Measurements from ENCODE around the gene TNFRSF14. TPM values are rescaled to one million over a fixed set of nuclear protein-coding genes. Genes with fewer than 3 reads are reported as not detected.

Gene TNFRSF14
- total RNA-seq, 1 donor from 2014 or later = 141 TPM

DNA sequence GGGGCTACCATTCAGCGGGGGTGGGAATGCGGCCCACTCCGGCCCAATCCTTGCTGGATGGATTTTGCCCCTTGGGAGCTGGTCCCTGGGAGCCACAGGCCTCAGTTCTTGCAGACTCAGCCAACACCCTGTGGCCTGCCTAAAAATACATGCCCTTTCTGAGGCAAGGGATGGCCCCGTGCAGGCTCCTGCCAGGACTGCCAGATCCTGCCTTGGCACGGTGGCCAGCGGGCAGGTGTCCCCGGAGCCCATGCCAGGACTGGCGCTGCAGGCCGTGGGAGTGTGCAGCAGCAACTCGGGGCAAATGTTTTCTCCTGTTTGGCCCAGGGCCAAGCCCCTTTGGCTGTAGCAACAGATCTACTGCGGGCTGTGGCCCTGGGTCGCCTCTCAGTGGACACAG lies 28.2 kb upstream of the TNFRSF14 start:
- TF ChIP-seq, protein P1, sequence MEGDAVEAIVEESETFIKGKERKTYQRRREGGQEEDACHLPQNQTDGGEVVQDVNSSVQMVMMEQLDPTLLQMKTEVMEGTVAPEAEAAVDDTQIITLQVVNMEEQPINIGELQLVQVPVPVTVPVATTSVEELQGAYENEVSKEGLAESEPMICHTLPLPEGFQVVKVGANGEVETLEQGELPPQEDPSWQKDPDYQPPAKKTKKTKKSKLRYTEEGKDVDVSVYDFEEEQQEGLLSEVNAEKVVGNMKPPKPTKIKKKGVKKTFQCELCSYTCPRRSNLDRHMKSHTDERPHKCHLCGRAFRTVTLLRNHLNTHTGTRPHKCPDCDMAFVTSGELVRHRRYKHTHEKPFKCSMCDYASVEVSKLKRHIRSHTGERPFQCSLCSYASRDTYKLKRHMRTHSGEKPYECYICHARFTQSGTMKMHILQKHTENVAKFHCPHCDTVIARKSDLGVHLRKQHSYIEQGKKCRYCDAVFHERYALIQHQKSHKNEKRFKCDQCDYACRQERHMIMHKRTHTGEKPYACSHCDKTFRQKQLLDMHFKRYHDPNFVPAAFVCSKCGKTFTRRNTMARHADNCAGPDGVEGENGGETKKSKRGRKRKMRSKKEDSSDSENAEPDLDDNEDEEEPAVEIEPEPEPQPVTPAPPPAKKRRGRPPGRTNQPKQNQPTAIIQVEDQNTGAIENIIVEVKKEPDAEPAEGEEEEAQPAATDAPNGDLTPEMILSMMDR (IDR thresholded peaks at IDR 0.05) = no peak
- intact Hi-C loops (cut with DNase I) = loop anchor here (1.0 to 5.0 kb wide), 2 partner anchors 116 to 336 kb away; partner anchors contain the start of genes FAAP20 and PEX10
- Histone ChIP-seq H3K4me1 (peaks cover 37 to 64% of the 10 kb centered on the region in 2 donors), H3K4me3 (no peak overlapping the region), H3K36me3 (no peaks in the 10 kb centered on the region), H3K9me3 (no peaks in the 10 kb centered on the region), H3K27ac (peak overlapping the region; percentile 20 to 46), H3K27me3 (no peaks in the 10 kb centered on the region)
- DNase-seq (ENCODE audit: low spot score in 2 of 2) = peak in 1 of 2 donors; percentile 77

DNA sequence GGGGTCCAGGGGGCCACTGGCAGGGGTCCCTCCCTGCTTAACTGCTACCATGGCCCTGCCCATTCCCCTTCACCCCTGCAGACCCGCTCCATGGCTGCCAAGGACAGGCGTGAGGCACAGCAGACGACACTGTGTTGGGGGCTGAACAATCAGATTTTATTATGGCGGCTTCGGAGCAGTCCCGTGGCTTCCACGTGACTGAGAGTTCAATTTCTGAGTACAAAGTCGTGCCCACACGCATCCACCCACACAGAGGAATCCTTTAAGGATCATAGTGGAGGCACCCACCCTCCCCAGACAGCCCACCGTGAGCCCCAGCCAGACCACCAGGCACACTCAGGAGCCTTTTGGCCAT lies 27.6 kb upstream of the TNFRSF14 start:
- H3K27ac ChIP-seq = peak overlapping the region; percentile 32 to 50
- no peaks in the 10 kb centered on the region for H3K27me3 ChIP-seq
- intact Hi-C loops (cut with DNase I) = loop anchor here (1.0 to 5.0 kb wide), 2 partner anchors 116 to 336 kb away; partner anchors contain the start of genes FAAP20 and PEX10
- H3K9me3 ChIP-seq = no peaks in the 10 kb centered on the region
- H3K36me3 ChIP-seq = no peaks in the 10 kb centered on the region
- DNase-seq (ENCODE audit: low spot score in 2 of 2) = no peak
- TF ChIP-seq, protein P1 (IDR thresholded peaks at IDR 0.05) = no peak
- peaks cover 37 to 64% of the 10 kb centered on the region in 2 donors for H3K4me1 ChIP-seq
- peak overlapping the region; percentile 4 to 63 for H3K4me3 ChIP-seq

DNA sequence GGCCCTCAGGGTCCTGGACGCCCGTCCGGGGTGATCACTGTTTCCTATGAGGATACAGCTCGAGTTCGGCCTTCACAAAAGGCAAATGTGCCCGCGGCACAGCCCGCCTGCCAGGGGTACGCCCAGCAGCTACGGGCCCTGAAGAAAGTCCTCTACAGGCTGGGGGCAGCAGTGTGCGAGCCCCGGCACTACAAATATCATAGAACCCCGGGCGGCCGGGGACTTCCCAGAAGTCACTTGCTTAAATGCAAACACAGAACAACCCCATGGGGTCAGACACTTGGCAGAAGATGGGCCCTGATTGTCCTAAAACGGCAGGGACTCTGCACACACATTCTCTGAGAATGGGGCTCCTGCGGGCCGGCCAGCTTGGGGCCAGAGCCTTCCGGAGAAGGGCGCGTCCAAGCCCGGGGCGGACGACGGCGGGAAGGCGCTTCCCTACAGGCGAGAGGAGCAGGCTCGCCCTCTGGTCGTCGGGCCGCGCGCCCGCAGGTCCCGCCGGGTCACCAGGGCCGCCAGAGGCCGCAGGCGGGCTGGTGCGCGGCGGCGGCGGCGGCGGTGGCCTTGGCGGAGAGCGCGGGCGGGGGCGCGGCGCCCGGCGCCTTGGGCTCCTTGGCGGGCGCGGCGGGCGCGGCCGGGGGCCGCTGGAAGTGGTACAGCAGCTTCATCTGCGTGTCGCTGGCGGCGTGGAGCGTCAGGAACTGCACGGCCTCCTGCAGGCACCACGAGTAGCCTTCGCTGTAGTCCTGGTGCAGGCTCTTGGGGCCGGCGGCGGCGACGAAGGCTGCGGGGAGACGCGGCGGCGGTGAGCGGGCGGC lies 27.0 kb upstream of the TNFRSF14 start:
- Histone ChIP-seq H3K4me1 (peaks cover 37 to 62% of the 10 kb centered on the region in 2 donors), H3K4me3 (peak overlapping the region; percentile 48 to 63), H3K36me3 (no peaks in the 10 kb centered on the region), H3K27me3 (no peaks in the 10 kb centered on the region), H3K9me3 (no peaks in the 10 kb centered on the region), H3K27ac (peak overlapping the region; percentile 37 to 50)
- intact Hi-C loops (cut with DNase I) = loop anchor here (1.0 to 5.0 kb wide), 2 partner anchors 117 to 337 kb away; partner anchors contain the start of genes FAAP20 and PEX10
- TF ChIP-seq, protein P1 (IDR thresholded peaks at IDR 0.05) = no peak
- no peak for DNase-seq (ENCODE audit: low spot score in 2 of 2)

DNA sequence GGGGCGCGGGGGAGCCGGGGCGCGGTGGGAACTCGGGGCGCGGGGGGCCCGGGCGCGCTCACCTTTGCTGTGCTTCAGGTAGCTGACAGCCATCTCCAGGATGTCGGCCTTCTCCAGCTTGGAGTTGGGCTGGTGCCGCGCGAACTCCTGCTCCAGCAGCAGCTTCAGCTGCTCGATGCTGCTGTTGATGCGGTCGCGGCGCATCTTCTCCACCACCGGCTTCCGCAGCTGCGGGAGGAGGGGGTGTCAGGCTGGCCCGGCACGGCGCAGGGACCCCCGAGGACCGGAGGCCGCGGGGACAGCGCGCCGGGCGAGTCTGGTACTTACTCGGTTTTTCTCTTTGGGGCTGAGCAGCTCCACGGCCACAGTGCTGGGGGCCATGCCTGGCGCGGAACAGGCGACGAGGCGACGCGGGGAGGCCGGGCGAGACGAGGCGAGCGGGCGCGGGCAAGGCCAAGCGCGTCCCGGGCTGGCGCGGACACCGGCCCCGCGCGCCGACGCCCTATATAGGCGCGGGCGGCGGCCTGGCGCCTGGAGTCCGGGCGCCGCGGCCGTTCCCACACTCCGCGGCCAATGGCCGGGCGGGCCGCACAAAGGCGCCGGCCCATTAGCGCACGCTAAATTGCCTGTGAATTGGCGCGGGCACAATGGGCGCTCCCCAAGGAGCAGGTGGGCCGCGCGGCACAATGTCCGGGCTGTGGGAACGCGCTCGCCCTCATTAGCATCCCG lies 26.2 kb upstream of the TNFRSF14 start, which contains the start of gene HES5:
TSS of gene HES5 (minus strand) at position 480 of the 729 bp plus-strand sequence. CDS start at position 381, 99 bp downstream.
- H3K27me3 ChIP-seq = no peaks in the 10 kb centered on the region
- H3K4me3 ChIP-seq = peak within 1 kb of the TSS; percentile 48 to 63

More for the DNA sequence above, 26.2 kb upstream of the TNFRSF14 start, which contains the start of gene HES5:
- H3K36me3 ChIP-seq = no peaks in the 10 kb centered on the region
- no peak for DNase-seq (ENCODE audit: low spot score in 2 of 2)
- intact Hi-C loops (cut with DNase I) = loop anchor here (5.0 kb wide), 1 partner anchor 338 kb away; the partner anchor contains the start of gene FAAP20
- TF ChIP-seq, protein P1 (IDR thresholded peaks at IDR 0.05) = no peak
- no peaks in the 10 kb centered on the region for H3K9me3 ChIP-seq
- peak within 1 kb of the TSS; percentile 37 to 50 for H3K27ac ChIP-seq
- H3K4me1 ChIP-seq = peaks cover 33 to 54% of the 10 kb centered on the region in 2 donors

All from ascending aorta (tissue), 2 donors.